ENCODE measurements around the gene TSPAN11.
"Not testable (repeated sequence)": the region's sequence is repeated elsewhere in the genome, so short reads cannot be mapped to it uniquely, and the experiment has no call there.

The TSPAN11 gene, protein sequence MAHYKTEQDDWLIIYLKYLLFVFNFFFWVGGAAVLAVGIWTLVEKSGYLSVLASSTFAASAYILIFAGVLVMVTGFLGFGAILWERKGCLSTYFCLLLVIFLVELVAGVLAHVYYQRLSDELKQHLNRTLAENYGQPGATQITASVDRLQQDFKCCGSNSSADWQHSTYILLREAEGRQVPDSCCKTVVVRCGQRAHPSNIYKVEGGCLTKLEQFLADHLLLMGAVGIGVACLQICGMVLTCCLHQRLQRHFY

DNA sequence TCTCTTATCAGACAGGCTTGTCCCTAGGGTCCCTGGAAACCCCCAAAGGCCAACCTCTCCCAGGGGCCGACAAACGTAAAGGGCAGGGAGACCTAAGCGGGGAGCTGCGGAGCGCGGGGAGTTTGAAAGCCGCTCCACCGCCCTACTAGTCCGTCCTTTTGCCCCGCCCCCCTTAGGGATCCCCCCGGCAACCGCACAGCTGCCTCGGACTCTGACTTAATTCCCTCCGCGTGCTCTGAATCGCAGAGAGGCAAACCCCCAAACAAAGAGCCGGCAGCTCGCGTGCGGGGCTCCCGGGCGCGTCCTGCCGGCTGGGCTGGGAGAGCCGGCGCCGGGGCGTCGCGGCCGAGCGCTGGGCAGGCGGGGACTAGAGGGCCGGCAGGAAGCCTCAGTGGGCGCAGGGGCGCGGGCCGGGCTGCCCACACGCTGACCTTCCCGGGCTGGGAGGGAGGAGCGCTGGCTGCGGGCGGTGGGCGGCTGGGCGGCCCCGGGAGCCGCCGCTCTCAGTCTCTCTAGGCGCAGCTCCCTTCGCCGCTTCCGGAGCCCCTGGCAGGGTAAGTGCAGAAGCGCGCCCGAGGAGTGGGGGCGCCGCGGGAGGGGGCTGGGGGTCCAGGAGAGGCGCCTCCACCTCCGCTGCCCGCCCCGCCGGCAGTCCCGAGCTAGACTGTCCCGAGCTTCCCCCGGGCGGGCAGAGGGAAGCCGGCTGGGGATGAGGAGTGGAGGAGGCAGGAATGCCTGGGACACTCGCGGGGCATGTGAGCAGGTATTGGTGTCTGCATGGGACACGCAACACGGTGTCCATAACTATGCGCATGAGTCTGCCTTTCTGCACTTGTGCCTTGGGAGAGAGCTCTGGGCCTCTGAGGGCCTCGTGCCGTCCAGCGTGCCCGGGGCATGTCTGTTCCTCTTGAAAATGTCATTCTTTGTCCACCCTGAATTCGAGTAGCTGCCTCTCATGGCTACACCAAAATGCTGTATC is at the start of gene TSPAN11:
Gene TSPAN11, plus strand, starts transcription at position 506 of the 979 bp plus-strand sequence. CDS start 27,244 bp downstream, outside the sequence.
- no peak for DNase-seq

DNA sequence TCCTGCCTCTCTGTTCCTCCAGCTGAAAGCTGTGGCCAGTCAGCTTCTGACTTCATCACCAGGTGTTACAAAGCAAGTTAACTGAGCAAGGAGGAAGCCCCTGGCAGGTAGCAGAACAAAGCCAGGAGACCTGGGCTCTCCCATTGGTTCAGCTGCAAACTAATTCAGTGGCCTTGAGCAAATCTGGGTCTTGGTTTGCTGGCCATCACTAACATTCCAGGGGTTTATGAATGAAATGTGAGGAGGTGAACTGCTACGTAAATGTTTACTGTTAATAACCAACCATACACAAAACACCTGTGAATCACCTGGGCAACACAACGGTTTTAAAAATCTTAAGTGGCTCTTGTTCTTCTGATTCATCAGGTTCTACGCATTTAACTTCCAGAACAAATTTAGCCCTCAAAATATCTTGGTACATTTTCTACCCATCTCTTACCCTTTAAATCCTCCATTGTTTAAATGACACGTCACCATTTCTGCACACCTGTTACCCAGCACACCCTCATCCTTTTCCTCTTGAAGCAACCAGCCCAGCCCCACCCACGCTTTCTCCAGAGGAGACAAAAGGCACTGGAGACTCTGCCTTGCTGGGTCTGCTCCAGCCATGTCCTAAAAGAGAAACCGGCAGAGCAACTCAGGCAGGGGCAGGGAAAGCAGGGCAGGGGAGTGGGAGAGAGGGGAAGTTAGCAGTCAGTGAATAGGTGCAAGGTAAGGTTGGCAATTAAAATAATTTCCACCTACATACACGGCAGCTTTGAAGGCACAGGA is 49.3 kb upstream of the TSPAN11 start:
- DNase-seq, result no peak

DNA sequence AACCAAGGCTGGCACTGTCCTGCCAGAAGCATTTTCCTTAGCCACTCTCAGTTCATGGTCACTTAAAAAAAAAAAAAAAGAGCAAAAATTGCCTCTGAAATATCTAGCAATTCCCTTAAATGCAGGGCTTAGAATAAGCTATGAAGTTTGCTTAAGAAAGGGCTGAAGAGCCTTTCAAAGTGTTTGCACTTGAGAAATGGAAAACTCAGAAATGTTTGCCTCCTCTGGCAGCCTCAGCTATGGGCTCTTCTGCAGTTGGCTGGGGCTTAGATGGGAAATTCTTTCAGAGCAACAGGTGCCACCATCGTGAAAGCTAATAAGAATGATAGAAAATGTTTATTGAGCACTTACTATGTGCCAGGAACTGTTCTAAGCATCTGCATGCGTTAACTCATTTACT is 48.5 kb upstream of the TSPAN11 start:
- no peak for DNase-seq

DNA sequence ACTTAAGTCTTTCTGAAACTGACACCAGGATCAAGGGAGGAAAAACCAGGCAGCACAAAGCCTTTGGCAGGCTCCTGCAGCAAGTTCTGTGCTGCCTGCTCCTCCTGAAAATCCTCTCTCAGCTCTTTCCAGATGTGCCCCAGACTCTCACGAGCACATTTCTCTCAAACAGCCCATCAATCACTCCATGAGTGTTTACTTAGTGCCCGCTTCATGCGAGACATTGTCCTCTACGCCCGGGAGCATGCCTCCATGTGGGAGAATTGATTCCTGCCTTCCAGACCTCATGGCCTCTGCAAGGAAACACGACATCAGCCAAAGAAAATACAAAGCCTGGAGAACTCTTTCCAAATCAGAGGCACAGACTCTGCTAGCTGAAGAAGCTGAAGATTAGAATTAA is 46.5 kb upstream of the TSPAN11 start:
- no peak for DNase-seq

DNA sequence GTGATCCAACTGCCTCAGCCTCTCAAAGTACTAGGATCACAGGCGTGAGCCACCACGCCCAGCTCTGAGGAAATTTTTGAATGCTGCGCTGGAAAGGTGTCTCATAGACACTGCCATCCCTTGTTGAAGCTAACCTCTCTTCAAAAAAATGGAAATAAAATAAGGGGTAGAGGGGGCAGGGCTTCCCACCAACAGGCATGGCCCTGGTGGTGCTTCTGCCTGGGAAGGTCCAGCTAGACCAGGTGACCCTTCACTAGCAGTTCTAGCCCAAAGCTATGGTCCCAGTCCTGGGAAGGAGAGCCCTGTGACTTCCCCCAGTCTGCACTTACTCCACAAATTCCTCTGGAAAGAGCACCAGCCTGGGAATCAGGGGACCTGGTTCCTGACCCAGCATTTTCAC is 45.7 kb upstream of the TSPAN11 start:
- no peak for DNase-seq

DNA sequence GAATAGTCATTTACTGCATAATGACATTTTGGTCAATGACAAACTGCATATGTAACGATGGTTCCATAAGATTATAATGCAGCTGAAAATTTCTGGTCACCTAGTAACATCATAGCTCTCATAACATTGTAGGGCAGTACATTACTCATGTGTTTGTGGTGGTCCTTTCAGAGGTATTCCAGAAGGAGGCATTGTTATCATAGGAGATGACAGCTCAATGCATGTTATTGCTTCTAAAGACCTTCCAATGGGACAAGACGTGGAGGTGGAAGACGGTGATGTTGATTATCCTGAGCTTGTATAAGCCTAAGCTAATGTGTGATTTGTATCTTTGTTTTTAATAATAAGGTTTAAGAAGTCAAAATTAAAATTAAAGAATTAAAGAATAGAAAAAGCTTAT is 43.8 kb upstream of the TSPAN11 start:
- no peak for DNase-seq

DNA sequence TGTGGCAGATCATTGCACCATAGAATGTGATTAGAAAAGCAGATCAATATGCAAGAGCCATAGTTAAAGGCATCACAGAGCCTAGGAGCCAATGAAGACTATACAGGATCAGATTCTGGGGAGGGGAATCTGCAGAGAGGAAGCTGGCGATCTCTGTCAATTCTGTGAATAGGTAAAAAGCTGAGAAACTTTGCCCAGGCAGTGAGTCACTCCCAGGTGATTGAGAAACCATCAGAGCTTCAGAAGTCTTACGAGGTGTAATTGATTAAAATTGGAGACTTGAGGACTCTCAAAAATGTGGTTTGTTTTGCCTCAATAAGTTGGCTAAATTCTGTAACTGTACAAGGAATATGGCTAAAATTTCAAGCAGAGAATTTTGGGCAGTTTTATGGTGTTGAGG is 41.7 kb upstream of the TSPAN11 start:
- no peak for DNase-seq

DNA sequence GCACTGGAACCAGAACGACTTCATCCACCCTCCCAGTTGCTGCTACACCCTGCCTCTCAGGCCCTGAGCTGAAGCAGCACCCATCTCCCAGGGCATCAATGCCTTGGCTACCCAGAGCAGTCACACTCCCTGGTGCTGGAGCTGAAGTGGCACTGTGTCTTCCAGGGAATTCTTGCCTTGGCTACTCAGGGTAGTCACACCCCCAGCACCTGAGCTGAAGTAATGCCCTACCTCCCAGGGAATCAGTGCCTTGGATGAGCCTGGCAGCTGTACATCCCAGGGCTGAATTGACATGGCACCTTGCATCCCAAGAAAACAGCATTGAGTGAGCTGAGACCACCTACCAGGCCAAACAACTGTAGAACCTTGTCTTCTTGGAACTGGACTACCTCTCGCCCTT is 41.2 kb upstream of the TSPAN11 start:
- no peak for DNase-seq

DNA sequence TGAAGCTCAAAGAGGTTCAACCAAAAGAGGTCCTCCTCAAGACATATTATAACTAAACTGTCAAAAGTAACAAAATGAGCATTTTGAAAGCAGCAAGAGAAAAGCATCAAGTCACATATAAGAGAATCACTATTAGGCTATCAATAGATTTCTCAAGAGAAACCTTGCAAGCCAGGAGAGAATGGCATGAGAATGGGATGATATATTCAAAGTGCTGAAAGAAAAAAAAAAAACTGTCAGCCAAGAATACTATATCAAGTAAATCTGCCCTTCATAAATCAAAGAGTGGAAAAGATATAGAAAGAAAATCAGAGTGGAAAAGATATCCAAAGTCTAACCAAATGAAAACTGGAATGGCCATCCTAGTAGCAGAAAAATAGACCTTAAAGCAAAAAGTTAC is 39.3 kb upstream of the TSPAN11 start:
- DNase-seq, result no peak

DNA sequence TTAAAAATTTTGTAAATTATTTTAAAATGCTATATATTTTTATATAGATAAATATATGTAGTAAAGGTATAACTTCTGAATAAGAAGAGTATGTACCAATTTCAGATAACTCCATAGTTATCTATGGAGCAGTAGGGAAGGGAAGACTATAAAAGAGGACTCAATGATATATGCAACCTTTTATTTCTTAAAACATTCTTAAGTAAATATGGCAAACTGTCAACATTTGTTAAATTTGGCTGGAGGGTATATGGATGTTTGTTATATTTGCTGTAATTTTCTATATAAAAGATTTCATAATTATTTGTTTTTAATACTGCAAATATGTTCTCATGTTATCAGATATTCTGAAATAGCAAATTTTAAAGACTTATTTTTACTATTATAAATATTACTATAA is 38.3 kb upstream of the TSPAN11 start:
- no peak for DNase-seq

DNA sequence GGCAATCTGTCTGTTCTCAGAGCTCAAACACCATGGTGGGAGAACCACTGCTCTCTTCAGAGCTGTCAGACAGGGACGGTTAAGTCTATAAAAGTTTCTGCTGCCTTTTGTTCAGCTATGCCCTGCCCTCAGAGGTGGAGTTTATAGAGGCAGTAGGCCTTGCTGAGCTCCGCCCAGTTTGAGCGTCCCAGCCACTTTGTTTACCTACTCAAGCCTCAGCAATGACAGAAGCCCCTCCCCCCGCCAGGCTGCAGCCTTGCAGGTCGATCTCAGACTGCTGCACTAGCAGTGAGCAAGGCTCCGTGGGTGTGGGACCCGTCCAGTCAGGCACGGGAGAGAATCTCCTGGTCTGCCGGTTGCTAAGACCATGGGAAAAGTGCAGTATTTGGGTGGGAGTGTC is 32.0 kb upstream of the TSPAN11 start:
- not testable (repeated sequence) for DNase-seq

DNA sequence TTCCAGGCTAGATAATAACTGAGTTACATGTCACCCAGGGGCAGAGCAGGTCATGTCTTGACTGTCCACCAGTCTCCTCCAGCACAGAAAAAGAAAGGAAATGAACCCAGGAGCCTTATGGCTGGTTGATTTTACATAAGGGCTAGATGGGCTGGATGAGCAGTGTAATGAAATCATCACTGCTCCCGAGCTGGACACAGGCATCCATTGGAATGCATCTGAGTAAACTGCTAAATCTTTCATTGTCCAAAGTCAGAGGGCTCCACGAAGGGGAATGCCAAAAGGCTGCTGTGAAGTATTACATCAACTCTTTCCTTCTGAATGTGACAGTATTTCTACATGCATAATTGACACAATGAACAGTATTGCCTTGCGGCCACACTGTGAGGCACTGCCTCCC is 30.1 kb upstream of the TSPAN11 start:
- no peak for DNase-seq

DNA sequence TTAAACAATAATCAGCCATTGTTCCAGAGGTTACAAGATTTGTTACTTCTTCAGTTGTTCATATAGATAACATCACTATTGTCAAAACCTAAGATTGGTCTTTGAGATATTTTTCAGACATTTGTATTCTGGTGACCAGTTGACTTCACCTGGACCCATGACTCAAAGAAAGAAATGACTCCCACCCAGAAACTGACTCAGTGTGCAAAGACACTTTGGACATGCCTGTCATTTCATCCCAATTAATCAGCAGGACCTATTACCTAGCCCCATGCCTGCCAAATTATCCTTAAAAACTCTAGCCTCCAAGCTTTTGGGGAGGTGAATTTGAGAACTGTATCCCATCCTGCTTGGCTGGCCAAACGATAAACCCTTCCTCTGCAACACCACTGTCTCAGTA is 27.7 kb upstream of the TSPAN11 start:
- DNase-seq, result no peak

DNA sequence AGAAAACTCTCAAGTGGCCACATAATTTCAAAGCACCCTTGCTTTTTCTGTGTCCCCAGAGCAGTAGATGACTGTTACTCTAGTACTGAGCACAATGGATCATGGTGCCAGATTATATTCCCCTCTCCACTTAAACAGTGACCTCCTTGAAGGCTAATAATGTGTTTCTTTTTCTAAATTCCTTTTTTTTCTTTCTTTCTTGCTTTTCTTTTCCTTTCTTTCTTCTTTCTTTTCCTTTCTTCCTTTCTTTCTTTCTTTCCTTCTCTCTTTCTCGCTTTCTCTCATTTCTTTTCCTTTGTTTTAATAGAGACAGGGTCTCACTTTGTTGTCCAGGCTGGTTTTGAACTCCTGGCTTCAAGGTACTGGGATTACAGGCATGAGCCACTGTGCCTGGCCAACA is 26.2 kb upstream of the TSPAN11 start:
- DNase-seq, result no peak

DNA sequence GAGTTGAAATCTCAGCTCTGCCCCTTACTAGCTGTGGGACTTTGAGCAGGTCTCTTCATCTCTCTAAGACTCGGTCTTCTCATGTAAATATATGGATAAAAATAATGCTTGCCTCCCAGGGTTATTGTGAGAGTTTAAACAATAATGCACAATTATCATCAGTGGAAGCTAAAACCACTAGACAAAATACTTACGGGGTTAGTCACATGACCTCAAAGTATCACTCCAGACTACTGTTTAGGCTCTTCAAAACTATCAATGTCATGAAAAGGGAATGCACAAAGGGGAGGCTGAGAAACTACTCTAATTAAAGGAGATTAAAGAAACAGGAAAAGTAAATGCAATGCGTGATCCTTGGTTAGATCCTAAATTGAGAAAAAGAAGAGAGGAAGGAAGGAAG is 24.5 kb upstream of the TSPAN11 start:
- no peak for DNase-seq

DNA sequence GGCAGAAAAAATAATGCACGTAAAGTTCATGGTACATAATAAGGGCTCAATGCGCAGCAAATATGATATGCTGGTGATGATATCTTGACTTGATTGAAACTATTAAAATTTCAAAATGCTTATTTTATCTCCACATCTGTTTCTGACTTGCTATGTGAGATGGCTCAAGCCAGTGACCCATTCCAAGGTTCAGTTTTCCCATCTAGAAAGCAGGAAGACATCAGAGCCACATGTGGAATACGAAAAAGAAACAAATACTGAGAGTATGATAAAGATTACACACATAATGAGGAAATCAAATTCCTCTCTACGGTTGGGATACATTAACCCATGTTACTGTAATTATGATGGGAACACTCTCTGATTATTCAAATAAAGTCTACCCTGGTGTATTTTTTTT is 24.0 kb upstream of the TSPAN11 start:
- DNase-seq, result no peak

DNA sequence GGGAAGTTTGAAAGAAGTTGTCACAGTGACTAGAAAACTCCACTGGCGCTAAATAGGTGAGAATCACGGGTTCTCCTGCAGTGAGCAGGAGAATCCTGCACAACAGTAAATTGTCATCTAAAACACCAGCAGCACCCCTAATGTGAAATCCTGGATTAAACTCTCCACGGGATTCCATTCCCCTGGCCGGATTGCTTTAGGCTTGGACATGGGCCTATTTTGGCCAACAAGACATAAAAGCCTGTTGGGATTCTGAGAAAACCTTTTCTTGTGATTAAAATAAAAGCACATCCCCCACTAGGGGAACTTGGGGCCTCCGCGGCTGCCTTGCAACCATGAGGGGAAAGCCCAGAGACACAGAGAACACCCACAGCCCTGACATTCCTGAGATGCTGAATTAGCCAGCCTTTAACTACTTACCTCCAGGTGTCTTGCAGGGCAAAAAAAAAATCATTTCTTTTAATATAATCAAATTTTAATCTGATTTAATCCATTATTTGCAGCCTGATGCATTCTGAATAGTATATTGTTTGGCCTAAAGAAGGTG is 21.0 kb upstream of the TSPAN11 start:
- DNase-seq, result no peak

DNA sequence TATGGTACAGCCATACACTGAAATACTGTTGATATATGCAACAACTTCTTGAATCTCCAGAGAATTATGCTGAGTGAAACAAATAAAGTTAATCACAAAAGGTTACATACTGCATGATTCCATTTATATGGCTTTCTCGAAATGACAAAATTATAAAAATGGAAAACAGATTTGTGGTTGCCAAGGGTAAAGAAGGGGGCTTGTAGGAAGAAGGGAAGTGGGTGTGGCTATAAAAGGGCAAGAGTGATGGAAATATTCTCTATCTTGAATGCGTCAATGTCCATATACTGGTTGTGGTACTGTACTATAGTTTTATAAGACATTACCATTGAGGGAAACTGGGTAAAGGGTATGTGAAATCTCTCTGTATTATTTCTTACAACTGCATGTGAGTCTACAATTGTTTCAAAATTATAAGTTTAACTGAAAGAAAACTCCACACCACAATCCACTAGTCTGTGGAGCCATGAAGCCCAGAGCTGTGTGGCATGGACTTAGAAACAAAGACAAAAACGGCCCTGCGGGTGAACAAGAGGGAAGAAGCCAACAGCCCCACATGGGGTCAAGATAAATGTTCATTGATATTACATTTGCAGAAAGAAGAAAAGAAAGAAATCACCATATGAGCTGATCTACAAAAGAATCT is 18.3 kb upstream of the TSPAN11 start:
- no peak for DNase-seq

DNA sequence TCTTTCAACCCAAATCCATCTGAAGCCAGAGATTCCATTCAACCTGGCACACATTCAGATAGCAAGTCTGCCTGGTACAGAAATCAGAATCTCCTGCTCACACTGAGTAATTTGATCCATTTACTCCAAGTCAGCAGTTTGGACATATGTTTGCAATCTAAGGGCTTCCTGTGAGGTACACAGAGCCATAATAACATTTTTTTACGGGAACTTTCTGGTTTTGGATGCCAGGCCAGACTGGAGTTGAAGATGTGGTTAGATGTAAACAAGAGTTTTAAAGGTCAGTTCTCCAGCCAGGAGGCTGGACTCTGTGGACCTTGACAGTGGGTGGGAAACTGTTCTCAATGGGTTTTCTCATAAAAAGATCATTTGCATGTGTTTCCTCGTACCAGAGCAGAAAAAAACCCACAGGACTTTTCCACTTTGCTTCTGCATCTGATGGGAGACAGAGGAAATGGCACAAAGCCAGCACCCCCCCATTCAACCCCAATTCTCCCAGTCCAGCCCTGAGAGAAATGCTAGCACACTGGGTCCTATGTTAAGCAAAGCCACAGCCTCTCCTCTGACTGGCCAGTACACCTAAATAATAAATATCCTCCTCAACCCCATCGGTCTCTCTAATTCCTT is 17.7 kb upstream of the TSPAN11 start:
- DNase-seq, result no peak

DNA sequence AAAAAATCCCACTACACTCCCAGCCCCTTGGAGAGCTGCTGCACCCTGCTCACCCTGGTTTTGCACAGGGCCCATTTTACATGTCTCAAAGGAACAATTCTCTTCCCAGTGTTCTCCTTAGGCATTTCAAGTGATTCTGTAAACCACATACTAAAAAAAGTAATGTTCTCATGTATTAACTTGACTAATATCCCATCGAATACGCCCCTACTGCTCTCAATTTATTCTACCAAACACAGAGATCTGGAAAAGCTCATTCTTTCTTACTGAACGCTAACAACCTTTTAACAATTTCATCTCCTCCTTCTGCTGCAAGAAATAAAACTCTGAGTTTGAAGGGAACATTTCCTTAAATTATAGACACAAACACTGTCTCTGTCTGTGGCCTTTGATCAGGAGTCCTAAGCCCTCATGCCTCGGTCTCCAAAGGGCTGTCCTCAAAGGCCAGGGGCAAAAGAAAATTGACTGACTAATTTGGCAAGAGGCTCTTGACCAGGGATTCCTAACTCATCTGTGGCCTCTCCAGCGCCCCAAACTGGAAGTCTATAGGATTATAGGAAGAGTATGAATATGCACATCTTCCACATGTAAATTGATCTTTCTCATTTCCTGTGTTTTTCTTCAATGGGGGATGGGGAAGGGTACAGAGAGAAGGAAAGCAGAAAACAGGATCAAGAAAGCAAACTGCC is 17.1 kb upstream of the TSPAN11 start:
- DNase-seq, result no peak

DNA sequence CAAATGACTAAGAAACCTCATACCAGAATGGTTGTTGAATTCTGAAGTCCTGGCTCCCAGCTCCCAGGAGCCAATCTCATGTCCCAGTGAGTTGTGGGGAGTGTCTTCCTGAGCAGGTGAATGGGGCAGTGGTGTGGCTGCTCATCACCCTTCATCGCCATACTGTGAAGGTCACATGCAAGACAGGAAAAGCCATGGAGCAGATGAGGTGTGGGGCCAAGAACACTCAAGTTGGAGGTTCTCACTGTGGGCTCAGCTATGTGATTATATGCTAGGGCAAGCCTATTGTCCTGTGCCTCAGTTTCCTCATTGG is 16.6 kb upstream of the TSPAN11 start:
- no peak for DNase-seq

DNA sequence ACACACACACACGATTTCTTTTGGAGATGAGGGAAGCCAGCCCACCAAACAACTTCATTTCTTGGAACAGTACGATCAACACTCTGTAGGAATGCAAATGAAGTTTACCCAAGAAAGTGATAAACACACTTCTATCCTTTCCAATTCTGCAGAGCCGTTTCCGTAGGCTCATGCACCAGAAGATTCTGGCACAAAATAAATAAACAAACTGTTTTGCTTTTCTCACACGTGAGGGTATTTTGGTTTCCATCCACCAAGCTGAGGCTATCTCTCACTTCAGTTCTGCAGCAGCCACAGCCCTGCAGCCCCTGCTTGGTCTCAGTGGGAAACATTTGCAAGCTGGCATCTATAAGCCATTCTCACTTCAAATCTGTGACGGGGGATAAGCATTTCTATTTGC is 15.3 kb upstream of the TSPAN11 start:
- DNase-seq, result no peak

Data from activated effector memory CD4-positive, alpha-beta T cell treated with Interleukin-2 at 50 U/mL for 16 hours (primary cell).